ENCODE results near the gene LAPTM4A. TPM values are rescaled to one million over a fixed set of nuclear protein-coding genes. Genes with fewer than 3 reads are reported as not detected.

LAPTM4A gene
- total RNA-seq = 97.3 and 161 TPM in 2 replicates

DNA sequence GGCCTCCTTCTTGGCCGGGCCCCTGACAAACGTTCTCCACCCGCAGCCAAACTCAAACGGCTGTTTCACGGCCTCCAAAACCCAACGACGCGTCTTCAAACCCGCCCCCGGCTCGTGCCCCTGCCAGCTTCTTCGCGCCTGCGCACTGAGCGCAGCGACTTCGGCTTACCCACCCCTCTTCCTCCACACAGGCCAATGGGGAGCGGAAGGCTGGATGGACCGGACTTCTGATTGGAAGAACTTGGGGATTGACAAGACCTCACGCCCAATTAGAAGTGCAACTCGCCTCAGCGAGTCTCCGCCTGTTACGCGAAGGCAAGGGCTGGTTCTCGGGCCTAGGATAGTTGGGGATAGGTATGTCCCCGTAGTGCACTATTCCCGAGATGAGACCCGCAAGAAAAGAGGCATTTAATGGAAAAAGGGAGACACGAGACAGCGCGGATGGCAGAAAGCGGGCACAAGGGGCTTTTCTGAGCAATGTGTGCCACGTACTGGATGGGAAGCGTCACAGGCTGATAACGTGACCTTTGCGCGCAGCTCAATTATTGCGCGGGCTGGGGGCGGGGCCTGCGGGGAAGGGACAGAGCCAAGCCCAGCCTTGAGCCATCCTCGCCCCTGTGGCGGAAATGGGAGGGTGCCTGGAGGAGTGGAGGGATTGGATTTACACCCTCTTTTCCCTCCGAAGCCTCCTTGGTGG lies at the start of gene LAPTM4A:
LAPTM4A (minus strand) TSS at position 97 of the 697 bp plus-strand sequence. CDS start 108 bp downstream, outside the sequence.

GRCh38 chr2:20012282-20013125 lies 38.9 kb downstream of the LAPTM4A start, which contains the start of gene MATN3:
Gene MATN3 (minus strand): TSS chr2:20012668. CDS start chr2:20012631, 37 bp downstream.

GRCh38 chr2:19989667-19990415 lies 61.6 kb downstream of the LAPTM4A start, which contains the start of gene WDR35:
Gene WDR35 (minus strand): TSS chr2:19990105. CDS start chr2:19990015, 90 bp downstream.

Other genes starting within 250 kb of the LAPTM4A start
- 6.0 and 6.2 TPM in 2 replicates for gene TTC32, start 149.6 kb downstream of the LAPTM4A start, total RNA-seq
- gene WDR35, start 61.5 kb downstream of the LAPTM4A start, total RNA-seq = 14.6 and 18.5 TPM in 2 replicates
- gene MATN3, start 39.0 kb downstream of the LAPTM4A start, total RNA-seq = 3.0 and 3.7 TPM in 2 replicates
- 77.2 and 102 TPM in 2 replicates for gene SDC1, start 173.5 kb upstream of the LAPTM4A start, total RNA-seq